Renal cortical epithelial cell (primary cell): Measurements from ENCODE around the gene ETDC. TPM values are rescaled to one million over a fixed set of nuclear protein-coding genes. Genes with fewer than 3 reads are reported as not detected.

Source experiments
- DNase-seq: peaks from one replicate; pipeline ENCODE4 v3.0.0-alpha.2; 2011; ENCODE audit warnings: low read depth
- total RNA-seq: library from RNA; depleted of rRNA; stranded (reverse); fragments of >200 nt; gene quantifications from 2 replicates; pipeline ENCODE4 v1.2.3, GENCODE V29; 2014

Gene ETDC
- total RNA-seq, 1 donor from 2014 or later = not detected

- DNase-seq = no peak
Observed at GRCh38 chrX:135346975-135347374, 37.7 kb downstream of the ETDC start.

DNA sequence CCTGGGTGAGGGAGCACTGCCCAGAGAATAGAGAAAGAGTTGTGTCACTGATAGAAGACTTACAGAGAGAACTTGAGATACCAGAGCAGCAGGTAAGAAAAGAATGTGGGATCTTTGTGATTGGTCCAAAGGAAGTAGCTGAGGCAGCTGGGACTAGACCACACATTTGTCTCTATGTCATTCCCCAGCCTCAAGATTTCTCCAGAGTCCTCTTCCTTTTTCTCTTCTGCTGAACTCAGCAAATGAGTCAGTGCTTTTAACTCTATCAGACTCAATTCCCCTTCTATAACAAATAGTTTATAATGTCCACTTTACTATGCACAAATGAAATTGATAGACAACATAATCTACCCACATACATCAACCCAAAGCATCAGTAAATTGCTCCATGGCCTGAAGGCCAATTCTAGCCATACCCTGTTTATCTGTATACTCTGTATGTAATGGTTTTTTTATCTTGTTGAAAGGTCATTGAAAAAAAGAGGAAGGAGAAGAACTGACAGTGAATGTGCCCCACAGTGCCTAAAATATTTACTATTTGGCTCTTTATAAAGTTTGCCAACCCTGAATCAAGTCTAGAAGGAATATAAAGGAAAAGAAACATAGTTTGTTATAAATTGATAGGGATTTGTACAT lies 38.2 kb downstream of the ETDC start:
- no peak for DNase-seq

- DNase-seq = no peak
Observed at GRCh38 chrX:135354288-135354687, 45.0 kb downstream of the ETDC start.

Other genes starting within 250 kb of the ETDC start
- gene SMIM10L2B, start 210.8 kb upstream of the ETDC start, total RNA-seq = 1.1 and 2.1 TPM in 2 replicates
- not detected in 2 replicates for gene ETDB, start 189.0 kb upstream of the ETDC start, total RNA-seq
- gene CT55, start 138.1 kb upstream of the ETDC start, total RNA-seq = not detected in 2 replicates
- gene ETDA, start 57.4 kb upstream of the ETDC start, total RNA-seq = not detected in 2 replicates
- gene ZNF75D, start 34.6 kb downstream of the ETDC start, total RNA-seq = 6.4 and 10.7 TPM in 2 replicates
- 5.2 and 6.8 TPM in 2 replicates for gene ZNF449, start 35.3 kb downstream of the ETDC start, total RNA-seq
- gene SMIM10L2A, start 112.5 kb downstream of the ETDC start, total RNA-seq = 1.9 and 5.6 TPM in 2 replicates
- gene INTS6L, start 211.2 kb downstream of the ETDC start, total RNA-seq = 3.3 and 4.7 TPM in 2 replicates